GM19328 (cell line): ENCODE results near the gene C1R.
"Not testable (repeated sequence)": the region's sequence is repeated elsewhere in the genome, so short reads cannot be mapped to it uniquely, and the experiment has no call there.

Source experiments
- ATAC-seq: cut with Tn5 transposase; IDR thresholded peaks from one replicate; pipeline ENCODE4 v1.9.1; 2021; ENCODE audit warnings: mild to moderate bottlenecking, moderate library complexity; ENCODE audit not compliant: unreplicated experiment

The C1R gene

DNA sequence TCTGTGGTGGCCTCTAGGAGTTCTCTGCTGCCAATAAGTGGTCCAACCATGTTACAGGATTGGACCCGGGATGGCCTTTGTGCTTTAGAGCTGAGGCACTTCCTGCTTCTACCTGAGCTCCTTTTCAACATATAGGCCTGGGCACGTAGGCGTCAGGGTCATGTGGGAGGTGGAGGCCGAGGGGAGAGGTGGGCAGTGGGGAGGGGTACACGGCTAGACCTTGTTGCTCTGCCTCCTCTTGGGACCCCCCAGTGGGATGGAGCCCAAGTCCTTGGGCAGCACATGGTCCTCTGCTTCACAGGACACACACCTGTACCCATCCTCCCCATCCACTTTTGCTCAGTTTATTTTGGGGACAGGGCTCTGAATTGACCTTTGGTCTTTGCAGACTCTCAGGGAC lies 29.1 kb upstream of the C1R start:
- no peak for ATAC-seq

DNA sequence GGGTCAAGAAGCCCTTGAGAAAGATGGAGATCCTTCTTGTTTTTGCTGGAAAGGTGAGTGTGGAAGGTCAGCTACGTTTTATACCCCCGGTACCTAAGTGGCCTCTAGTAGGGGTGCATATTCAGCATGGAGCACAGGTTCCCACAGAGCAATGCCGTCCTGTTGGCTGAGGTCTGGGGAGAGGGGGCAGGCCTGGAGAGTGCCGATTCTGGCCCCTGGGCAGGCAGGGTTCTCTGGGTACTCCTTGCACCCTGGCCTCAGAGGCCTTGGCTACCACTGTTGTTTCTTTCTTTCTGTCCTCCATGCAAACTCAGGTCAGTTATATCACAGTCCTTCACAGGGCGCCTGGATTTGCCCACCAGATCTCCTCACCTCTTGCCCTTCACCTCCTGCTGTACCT lies 27.9 kb upstream of the C1R start:
- ATAC-seq: no peak

DNA sequence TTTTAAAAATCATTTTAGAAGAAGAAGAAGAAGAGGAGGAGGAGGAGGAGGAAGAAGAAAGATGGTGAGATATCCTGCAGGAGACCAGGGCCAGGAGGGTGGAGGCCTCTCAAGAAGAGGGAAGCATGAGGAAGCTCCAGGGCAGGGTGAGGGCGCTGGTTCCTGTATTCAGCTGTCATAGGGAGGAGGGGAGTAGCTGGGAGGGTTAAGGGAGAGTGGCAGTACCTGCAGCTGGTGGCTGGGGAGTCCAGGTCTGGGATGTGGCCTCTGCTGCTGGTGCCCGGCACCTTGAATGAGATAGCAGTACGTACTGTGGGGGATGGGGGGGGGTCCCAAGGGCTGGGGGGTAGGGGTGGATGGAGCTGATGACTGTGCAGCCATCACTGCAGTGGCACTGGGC lies 26.6 kb upstream of the C1R start:
- no peak for ATAC-seq

DNA sequence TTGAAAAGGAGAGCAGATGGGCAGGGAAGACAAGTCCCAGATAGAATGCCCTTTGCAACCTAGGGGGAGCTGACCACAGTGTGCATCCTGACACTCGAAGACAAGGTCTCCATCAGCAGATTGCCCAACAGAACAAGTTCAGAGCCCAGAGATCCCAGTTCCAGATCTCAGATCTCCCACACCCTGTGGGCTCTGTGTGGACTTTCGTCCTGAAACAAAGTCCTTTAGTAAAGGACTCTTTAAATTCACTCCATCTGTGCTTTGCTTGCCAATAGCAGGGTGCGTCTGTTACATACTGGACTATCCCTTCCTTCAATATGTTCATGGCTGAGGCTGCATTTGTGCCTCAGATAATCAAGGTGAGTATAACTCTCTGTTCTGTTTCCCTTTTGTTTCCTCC lies 25.4 kb upstream of the C1R start:
- no peak for ATAC-seq

DNA sequence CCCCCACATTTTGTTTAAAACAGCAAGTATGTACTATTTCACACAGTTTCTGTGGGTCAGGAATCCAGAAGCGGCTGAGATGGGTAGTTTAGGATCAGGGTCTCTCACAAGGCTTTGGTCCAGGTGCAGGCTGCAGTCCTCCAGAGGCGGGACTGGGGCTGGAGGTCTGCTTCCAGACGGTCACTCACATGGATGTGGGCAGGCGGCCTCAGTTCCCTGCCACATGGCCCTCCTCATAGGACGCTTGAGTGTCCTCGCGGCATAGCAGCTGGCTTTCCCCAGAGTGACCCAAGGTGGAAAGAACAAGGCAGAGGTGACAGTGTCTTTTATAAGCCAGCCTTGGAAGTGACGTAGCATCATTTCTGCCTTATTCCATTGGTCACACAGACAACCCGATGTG lies 24.7 kb upstream of the C1R start:
- ATAC-seq: no peak

DNA sequence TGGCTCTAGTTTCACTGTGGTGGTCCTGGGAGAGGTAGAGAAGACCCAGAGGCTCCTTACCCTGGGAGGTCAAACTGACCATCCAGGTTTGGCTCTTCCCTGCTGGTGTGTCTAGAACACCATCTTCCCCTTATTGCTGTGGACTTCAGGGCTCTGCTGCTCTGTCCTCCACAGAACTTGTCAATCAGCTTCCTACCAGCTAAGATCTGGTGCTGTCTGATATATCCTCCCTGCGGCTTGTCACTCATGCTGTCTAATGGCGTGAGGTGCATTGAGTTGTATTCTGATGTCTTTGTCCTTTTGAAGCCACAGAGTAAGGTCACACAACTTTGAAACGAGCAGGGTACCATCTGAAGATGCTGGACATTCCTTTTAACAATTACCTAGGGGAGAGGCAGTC lies 24.0 kb upstream of the C1R start:
- no peak for ATAC-seq

DNA sequence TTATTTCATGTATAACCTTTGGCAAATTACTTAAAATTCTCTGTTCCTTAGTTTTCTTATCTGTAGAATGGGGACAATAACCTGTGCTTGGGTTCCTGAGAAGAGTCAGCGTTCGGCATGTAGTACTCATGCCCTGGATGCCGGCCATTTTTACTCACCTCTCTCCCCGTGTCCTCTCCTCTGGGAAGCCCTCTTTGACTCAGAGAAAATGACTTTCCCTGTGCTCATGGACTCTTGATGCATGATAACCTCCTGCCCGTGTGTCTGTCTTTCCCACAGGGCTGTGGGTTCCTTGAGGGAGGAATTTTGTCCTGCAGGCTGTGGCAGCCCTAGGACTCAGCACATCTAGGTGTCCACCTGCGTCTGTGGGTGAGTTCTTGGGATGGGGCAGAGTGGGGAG lies 22.6 kb upstream of the C1R start:
- no peak for ATAC-seq

DNA sequence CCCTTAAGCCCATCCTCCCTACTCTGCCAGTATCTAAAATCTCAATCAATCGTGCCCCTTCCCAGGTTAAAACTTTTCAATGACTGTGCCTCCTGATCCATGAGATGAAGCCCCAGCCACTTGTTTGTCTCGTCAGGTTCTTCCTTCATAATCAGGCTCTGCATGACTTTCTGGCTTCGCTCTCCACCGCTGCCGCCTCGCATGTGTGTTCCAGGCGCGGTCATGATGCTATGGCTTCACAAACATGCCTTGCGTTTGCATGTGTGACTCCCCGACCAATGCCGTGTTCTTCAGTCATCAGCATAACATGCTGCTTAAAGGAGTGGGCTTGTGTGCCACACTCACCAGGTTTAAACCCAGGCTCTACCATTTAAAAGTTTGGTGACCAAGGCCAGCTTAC lies 21.8 kb upstream of the C1R start:
- ATAC-seq: no peak

DNA sequence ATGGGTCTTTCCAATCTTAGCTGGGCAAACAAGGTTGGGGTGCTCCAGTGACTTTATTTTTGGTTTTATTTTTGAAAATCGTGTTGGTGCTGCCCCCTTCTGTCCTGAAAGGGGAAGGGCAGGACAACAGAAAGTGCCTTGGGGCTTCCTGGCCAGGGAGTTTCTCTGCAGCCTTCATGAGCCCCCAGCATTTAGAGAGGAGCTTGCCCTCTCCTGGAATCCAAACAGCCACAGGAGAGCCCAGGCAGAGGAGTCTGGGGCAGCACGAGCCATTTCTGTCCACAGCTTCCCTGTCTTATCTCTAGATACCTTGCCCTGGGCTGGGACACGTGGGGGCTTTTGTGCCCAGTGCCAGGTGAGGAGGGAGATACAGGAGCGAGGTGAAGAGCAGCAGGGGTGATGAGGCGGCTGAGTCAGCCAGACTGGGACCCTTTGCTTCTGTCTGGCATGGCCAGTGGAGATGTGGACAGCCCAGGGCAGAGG lies 21.2 kb upstream of the C1R start:
- no peak for ATAC-seq

DNA sequence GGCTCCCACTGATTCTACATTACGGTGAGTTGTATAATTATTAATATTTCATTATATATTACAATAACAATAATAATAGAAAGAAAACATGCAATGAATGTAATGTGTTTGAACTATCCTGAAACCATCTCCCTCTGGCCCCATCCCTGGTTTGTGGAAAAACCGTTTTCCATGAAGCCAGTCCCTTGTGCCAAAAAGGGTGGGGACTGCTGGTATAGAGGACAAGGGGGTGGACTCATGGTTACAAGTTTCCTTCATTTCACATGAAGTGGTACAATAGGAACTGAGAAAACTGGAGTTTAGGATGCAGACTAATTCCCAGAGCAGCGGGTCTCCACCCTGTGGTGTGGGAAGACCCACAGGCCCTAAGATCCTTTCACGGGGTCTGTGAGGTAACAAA lies 19.8 kb upstream of the C1R start:
- no peak for ATAC-seq

DNA sequence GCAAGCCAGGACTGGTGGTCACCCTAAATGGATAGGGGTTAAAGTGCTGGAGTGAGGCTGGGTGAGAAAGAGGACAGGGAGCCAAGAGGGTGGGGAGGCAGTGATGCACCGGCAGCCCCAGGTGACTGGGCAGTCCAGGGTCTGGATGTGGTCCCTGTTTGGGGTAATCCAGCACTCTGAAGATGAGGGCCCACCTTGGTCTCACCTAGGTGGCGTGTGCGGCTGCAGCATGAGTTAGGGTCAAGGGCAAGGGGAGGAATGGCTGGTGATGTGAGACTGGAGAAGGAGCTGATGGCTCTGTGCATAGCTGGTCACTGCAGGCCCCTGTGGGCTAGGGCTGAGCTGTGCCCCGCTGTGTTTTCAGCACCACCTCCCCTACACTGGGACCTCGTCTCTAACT lies 18.4 kb upstream of the C1R start:
- ATAC-seq: no peak

DNA sequence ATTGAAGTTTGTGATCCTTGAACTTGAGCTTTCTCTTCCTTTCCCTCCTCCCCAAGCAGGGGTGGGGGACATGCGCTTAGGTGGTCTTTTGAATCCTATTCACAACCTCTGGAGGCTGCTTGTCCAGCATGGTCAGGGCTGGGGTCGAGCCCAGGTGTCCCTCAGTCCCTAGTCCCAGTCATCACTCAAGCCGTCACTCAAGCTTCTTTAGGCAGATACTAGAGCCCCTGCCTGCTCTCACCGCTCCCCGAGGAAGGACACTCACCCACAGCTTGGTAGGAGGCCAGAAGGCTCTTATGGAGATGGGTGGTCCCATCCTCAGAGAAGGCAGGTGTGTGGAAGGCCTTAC lies 17.3 kb upstream of the C1R start:
- ATAC-seq: no peak

DNA sequence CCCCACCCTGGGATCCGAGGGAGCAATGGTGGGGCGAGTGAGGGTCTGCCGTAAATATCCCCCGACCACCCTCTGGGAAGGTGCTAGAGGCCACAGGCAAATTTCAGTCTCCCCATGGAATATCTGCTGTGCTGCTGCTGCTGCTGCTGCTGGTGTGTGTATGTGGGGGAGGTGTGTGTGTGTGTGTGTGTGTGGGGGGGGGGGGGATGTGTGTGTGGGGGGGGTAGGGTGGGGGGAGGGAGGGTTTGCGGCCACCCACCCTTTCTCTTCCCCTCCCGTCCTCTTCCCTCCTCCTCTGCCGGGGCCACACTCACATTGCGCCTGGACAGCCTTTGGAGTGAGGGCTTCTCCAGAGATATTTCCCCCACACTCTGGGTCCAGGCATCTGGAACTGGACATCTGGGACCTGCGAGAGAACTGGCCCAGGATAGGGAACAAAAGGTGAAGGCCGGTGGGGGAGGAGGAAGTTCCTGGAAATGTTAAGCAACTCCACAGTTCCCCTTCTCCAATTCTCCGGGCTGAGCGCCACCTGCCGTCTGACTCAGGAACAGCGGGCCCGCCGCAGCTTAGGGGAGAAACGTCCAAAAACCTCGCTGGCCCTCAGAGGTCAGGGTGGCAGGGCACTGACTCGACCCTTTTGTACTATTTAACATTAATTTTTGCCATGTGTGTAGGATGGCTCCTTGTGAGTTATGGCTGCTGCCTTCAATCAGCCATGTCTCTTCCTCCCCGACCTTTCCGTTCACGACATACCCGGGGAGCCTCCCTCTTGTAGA lies 16.7 kb upstream of the C1R start, which contains the start of gene C1RL:
TSS of gene C1RL (minus strand) at position 419 of the 776 bp plus-strand sequence. CDS start at position 385, 34 bp downstream.
- no peak for ATAC-seq

DNA sequence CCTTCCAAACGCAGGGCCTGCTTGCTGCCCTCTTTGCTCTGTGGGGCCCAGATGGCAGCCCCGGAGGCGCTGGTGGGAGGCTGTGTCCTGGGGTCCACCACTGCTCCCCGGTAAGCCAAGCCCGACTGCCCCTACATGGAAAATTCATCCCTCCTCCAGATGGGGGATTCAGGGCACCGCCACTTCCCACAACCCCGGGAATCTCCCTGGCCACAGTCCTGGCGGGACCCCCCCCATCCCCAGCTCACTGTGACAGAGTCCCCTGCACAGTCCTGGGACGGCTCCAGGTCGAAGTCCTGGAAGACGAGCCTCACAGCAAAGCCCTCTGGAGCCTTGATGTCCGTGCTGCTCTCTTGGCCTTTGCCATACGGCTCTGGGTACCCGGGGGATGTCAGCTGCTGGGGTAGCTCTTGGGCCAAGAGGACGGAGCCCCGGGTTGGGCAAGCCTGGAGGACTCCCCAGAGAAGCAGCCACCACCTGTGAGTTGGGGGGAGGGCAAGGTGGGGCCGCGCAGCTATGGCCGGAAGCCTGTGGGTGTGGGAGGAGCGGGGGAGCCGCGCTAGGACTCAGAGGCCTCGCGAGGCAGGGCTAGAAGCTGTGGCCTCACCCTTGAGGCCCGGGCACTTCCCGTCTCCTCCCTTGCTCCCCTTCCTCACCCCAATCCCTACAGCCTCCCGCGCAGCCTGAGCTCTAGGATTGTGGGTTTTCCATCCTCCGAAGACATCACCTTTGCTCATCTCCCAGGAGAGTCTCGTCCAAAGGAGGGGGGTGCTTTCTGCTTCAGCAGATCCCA lies 16.0 kb upstream of the C1R start:
- peak; percentile 81 for ATAC-seq

DNA sequence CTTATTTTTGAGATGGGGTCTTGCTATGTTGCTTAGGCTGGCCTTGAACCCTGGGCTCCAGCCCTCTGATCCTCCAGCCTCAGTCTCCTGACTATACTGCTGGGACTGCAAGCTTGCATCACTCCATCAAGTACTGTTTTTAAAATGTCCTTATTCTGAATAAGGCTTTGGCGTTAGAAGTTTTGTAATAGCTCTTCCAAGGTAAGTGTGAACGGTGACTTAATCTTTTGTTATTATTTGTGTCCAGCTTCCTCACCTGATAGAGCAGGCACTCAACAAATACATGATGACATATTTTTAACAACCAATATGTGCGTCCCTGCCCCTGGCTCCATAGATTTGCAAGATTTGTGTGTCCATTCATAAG lies 15.4 kb upstream of the C1R start:
- no peak for ATAC-seq

DNA sequence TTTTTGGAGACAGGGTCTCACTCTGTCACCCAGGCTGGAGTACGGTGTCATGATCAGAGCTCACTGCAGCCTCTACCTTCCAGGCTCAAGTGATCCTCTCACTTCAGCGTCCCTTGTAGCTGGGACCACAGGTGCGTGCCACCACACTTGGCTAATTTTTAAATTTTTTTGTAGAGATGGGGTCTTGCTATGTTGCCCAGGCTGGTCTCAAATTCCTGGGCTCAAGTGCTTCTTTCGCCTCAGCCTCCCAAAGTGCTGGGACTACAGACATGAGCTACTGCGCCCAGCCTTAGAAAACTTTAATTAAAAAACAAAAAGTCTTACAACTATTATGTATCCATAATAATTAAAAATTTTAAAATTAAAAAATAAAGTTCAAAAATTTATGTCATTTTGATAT lies 14.9 kb upstream of the C1R start:
- not testable (repeated sequence) for ATAC-seq

DNA sequence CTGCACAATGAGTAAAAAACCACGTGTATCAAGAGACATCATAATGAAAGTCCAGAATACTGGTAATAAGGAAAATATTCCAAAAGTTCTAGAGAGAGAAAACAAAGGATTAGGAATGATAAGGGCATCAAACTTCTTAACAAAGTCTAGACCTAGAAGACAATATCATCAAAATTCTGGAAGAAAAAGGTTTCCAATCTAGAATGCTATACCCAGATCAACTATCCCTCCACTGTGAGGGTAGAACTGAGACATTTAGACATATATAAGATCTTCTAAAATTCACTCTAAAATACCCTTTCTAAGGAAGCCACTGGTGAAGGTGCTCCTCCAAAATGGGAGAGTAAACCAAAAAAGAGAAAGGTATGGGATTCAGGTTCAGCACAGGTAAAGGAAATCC lies 13.8 kb upstream of the C1R start:
- no peak for ATAC-seq

DNA sequence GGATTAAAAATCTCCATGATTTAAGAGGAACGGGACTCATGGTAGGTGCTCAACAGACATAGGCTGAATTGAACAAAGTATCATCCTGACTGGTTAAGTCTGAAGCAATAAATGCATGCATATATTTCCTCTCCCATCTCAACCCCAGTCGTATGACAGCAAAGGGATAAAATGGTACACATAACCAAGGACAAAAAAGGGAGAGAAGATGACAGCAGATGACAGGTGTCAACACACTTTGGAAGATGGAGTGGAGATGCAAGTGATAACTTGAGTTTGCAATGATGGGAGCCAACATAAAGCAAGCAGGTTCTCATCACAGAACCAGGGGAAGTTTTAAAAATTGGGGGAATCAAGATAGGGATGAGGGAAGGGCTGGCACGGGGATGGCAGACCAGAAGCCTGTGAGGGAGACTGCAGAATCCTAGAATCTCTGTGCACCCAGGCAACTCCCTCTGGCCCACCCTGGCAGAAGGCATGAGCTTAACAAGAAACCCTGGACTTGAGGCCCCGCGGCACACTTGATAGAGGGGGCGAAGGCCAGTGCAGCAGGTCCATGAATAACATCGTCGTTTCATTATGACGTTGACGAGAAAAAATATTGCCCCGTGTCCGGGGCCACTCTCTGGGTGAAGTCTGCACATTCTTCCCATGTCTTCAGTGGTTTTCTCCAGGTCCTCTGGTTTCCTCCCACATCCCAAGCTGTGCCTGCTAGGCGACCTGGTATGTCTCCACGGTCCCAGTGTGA lies 11.8 kb upstream of the C1R start:
- ATAC-seq: no peak

DNA sequence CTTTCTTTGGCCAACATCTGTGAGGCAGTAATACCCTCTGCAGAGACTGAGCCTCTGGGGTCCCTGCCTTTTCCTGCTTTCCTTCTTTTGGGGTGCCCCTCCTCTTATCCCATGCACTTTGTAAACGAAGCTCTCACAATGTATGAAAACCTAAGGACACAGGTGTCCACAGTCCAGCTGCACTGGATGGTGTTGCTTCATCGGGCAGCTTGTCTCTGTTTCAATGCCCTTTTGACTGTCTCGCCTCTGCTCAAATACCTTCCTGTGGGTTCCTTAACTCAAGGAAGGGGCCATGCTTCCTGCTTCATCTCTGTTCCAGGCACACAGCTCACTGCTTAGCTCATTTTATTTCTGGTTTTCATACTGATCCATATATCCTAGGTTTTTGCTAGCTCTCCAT lies 10.3 kb upstream of the C1R start:
- no peak for ATAC-seq

DNA sequence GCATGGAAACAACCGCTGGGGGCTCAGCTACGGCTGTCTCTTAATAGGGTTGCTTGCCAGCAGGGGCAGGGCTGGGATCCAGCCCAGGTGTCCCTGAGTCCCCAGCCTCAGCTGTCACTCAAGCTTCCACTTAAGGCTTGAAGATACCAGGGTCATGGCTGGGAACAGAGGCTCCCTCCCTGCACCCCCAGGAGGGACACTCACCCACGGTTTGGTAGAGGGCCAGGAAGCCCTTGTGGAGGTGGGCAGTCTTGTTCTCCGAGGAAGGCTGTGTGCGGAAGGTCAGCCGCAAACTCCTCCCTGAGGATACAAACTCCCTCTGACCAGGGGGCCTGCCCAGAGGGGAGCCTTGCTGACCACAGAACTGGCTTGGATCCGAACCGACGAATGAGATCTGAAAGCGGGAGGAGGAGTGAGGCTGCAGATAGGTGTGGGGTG lies 9.5 kb upstream of the C1R start:
- no peak for ATAC-seq

DNA sequence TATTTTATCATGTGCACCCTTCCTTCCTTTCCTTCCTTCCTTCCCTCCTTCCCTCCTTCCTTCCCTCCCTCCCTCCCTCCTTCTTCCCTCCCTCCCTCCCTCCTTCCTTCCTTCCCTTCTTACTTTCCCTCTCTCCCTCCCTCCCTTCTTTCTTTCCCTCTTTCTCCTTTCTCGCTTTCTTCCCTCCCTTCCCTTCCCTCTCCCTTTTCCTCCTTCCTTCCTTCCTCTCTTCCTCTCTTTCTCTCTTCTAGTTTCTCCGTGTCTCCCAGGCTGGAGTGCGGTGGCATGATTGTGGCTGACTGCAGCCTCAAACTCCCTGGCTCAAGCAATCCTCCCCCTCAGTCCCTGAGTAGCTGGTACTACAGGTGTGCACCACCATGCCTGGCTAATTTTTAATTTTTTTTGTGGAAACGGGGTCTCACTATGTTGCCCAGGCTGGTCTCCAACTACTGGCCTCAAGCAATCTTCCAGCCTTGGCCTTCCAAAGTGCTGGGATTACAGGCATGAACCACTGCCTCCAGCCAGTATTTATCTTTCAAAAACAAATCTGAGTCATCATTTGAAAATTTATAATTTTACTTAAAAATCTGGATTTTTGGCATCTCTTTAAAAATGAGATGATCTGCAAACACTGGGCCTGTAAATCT lies 8.9 kb upstream of the C1R start:
- no peak for ATAC-seq
